K562 (cell line): ENCODE measurements around the gene HSPA1L. TPM values are rescaled to one million over a fixed set of nuclear protein-coding genes. Genes with fewer than 3 reads are reported as not detected.
A peak's percentile ranks its signal among the peaks of the same experiment; 100 is the strongest.

ENCODE experiments used
- EGR1 ChIP-seq: fragments of 450-650 bp; conservative IDR thresholded peaks from 2 replicates; pipeline ENCODE4 v1.6.1; 2017; ENCODE audit warnings: mild to moderate bottlenecking
- EHMT2 ChIP-seq: fragments of 450-650 bp; IDR thresholded peaks from 2 replicates; pipeline ENCODE4 v1.6.1; 2018; ENCODE audit warnings: antibody characterized with exemption
- GATAD2B ChIP-seq: fragments of 450-650 bp; IDR thresholded peaks from 2 replicates; pipeline ENCODE4 v1.6.1; 2017; ENCODE audit warnings: mild to moderate bottlenecking, borderline replicate concordance
- HCFC1 ChIP-seq: IDR thresholded peaks from 2 replicates; pipeline ENCODE4 v1.6.1; 2012; ENCODE audit warnings: low read depth, low read length, improper control_type of control experiment
- HDAC8 ChIP-seq: fragments of 450-650 bp; IDR thresholded peaks from 2 replicates; pipeline ENCODE4 v1.6.1; 2016; ENCODE audit warnings: mild to moderate bottlenecking, missing genetic modification characterization, moderate library complexity, missing compliant biosample characterization
- JUNB ChIP-seq: fragments of 450-650 bp; formaldehyde crosslinking; conservative IDR thresholded peaks from 2 replicates; pipeline ENCODE4 v1.4.0; 2020; ENCODE audit warnings: mild to moderate bottlenecking
- MEF2D ChIP-seq: conservative IDR thresholded peaks from 2 replicates; pipeline ENCODE4 v1.6.1; 2016; ENCODE audit warnings: low read depth, missing genetic modification characterization, missing compliant biosample characterization
- RFX5 ChIP-seq: IDR thresholded peaks from 2 replicates; pipeline ENCODE4 v1.6.1; 2011; ENCODE audit warnings: low read depth, mild to moderate bottlenecking, improper control_type of control experiment, low read length
- SIN3A ChIP-seq, 2 experiments: fragments of 150-350 bp in 1 of 2; IDR thresholded peaks; 2 replicates each; pipeline ENCODE4 v1.6.1; 2011 to 2016; ENCODE audit warnings: borderline replicate concordance in 2 of 2, low read depth in 2 of 2, low read length in 2 of 2, mild to moderate bottlenecking in 2 of 2, moderate library complexity in 2 of 2; ENCODE audit not compliant: control insufficient read depth in 1 of 2
- SPI1 ChIP-seq: IDR thresholded peaks from 2 replicates; pipeline ENCODE4 v1.6.1; 2011; ENCODE audit warnings: low read depth, low read length, control low read depth, borderline replicate concordance
- ZBTB12 ChIP-seq: fragments of 250-450 bp; sonication (Bioruptor Pico); IDR thresholded peaks from 2 replicates; pipeline ENCODE4 v1.4.0; 2020
- ZNF384 ChIP-seq: IDR thresholded peaks from 2 replicates; pipeline ENCODE4 v1.6.1; 2012; ENCODE audit warnings: low read depth, low read length, improper control_type of control experiment
- ZNF431 ChIP-seq: sonication (generic); formaldehyde crosslinking; IDR thresholded peaks from 2 replicates; pipeline ENCODE4 v1.8.0; 2022; ENCODE audit warnings: mild to moderate bottlenecking, missing genetic modification reagents
- ZNF583 ChIP-seq: fragments of 250-450 bp; sonication (Bioruptor Pico); IDR thresholded peaks from 2 replicates; pipeline ENCODE4 v1.4.0; 2020
- polyA plus RNA-seq, 8 experiments: library from polyadenylated mRNA; depleted of rRNA in 4 of 8; stranded (reverse) in 5 of 8; unstranded in 3 of 8; fragments of >200 nt; fragmentation: Nextera tagmentation in 2 of 8; fragmentation: Illumina TruSeq in 1 of 8; extraction: Ambion mirVana in 2 of 8; extraction: Trizol in 1 of 8; gene quantifications; 2 replicates each; pipeline versions ENCODE4 v1.2.1 to v1.2.3, GENCODE V29; 2011 to 2014; ENCODE audit warnings: inconsistent platforms in 1 of 8, missing spikeins in 1 of 8
- total RNA-seq, 7 experiments: library from RNA; depleted of rRNA in 6 of 7; stranded (reverse); fragments of >200 nt in 6 of 7; fragmentation: Illumina TruSeq in 2 of 7; extraction: Trizol in 2 of 7; gene quantifications; 2 replicates each; pipeline versions ENCODE4 v1.2.1 to v1.2.3, GENCODE V29; 2011 to 2021; ENCODE audit warnings: low replicate concordance in 1 of 7
- TF ChIP-seq, protein P1 (sequence below): fragments of 150-350 bp; conservative IDR thresholded peaks from 2 replicates; pipeline ENCODE4 v1.6.1; 2014; ENCODE audit warnings: low read length
- TF ChIP-seq, protein P2 (sequence below): fragments of 450-650 bp; formaldehyde crosslinking; IDR thresholded peaks from 2 replicates; pipeline ENCODE4 v1.4.0; 2022; ENCODE audit warnings: missing genetic modification characterization
- TF ChIP-seq, protein P3 (sequence below): sonication (generic); formaldehyde crosslinking; IDR thresholded peaks from 2 replicates; pipeline ENCODE4 v1.8.0; 2023; ENCODE audit warnings: mild to moderate bottlenecking, missing genetic modification reagents
- TF ChIP-seq, protein P4 (sequence below): fragments of 450-650 bp; IDR thresholded peaks from 2 replicates; pipeline ENCODE4 v1.6.1; 2018; ENCODE audit not compliant: partially characterized antibody

Gene HSPA1L
- total and polyA plus RNA-seq, 9 of the 15 experiments (the other 6 are each of a cell fraction or from before 2014, with no cell fraction given) = 0.14 to 2.1 (median 1.3) TPM

DNA sequence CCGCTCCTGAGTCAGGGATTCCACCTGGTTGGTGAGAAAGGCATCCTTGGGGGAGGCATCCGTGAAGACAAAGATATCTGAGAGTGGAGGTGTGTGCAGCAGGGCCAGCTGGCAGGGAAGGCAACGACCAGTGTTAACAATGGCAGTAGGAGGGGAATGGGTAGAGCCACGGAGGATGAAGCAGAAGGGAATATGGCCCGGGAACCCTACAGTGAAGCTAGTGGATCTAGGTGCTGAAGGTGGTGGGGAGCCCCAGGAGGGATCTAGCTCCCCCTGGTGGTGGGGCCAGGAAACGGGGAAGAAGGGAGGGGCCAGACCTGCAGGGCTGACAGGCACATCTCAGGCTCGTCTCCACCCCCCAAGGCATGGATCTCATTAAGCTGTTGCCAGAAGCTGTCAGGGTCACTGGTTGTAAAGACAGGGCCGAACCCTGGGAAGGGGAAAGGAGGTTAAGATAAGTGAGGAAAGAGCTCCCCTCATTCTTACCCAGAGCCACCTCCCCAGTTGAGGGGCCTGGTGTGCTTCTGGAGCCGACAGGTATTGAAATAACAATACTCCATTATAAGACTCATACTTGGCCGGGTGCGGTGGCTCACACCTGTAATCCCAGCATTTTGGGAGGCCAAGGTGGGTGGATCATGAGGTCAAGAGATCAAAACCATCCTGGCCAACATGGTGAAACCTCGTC is 45.3 kb downstream of the HSPA1L start (continued):
- TF ChIP-seq, protein P1, sequence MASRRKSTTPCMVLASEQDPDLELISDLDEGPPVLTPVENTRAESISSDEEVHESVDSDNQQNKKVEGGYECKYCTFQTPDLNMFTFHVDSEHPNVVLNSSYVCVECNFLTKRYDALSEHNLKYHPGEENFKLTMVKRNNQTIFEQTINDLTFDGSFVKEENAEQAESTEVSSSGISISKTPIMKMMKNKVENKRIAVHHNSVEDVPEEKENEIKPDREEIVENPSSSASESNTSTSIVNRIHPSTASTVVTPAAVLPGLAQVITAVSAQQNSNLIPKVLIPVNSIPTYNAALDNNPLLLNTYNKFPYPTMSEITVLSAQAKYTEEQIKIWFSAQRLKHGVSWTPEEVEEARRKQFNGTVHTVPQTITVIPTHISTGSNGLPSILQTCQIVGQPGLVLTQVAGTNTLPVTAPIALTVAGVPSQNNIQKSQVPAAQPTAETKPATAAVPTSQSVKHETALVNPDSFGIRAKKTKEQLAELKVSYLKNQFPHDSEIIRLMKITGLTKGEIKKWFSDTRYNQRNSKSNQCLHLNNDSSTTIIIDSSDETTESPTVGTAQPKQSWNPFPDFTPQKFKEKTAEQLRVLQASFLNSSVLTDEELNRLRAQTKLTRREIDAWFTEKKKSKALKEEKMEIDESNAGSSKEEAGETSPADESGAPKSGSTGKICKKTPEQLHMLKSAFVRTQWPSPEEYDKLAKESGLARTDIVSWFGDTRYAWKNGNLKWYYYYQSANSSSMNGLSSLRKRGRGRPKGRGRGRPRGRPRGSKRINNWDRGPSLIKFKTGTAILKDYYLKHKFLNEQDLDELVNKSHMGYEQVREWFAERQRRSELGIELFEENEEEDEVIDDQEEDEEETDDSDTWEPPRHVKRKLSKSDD = peak; percentile 82
- TF ChIP-seq HCFC1 (peak; percentile 33; the same call in 1 of the 2 replicates), GATAD2B (no peak), MEF2D (tag) (0 out of 2 replicates have a peak, but pooled peaks have one; percentile 40), HDAC8 (tag) (no peak), ZNF384 (peak; percentile 84), EGR1 (peak; percentile 14; the same call in 1 of the 2 replicates), SPI1 (peak; percentile 42; the same call in 1 of the 2 replicates), ZBTB12 (no peak), EHMT2 (peak; percentile 89), SIN3A (IDR thresholded peaks at IDR 0.05; ENCODE audit: borderline replicate concordance in 2 of 2, control insufficient read depth in 1 of 2, low read depth in 2 of 2, low read length in 2 of 2) (peak; percentile 59 to 76; a peak in 2 of 4 replicates), ZNF583 (CRISPR knock-in tag) (no peak), JUNB (no peak), ZNF431 (CRISPR knock-in tag) (no peak), RFX5 (no peak)
- TF ChIP-seq, protein P2, sequence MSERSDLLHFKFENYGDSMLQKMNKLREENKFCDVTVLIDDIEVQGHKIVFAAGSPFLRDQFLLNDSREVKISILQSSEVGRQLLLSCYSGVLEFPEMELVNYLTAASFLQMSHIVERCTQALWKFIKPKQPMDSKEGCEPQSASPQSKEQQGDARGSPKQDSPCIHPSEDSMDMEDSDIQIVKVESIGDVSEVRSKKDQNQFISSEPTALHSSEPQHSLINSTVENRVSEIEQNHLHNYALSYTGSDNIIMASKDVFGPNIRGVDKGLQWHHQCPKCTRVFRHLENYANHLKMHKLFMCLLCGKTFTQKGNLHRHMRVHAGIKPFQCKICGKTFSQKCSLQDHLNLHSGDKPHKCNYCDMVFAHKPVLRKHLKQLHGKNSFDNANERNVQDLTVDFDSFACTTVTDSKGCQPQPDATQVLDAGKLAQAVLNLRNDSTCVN (CRISPR knock-in tag) = peak; percentile 78
- TF ChIP-seq, protein P3, sequence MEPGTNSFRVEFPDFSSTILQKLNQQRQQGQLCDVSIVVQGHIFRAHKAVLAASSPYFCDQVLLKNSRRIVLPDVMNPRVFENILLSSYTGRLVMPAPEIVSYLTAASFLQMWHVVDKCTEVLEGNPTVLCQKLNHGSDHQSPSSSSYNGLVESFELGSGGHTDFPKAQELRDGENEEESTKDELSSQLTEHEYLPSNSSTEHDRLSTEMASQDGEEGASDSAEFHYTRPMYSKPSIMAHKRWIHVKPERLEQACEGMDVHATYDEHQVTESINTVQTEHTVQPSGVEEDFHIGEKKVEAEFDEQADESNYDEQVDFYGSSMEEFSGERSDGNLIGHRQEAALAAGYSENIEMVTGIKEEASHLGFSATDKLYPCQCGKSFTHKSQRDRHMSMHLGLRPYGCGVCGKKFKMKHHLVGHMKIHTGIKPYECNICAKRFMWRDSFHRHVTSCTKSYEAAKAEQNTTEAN (CRISPR knock-in tag) = peak; percentile 93
- TF ChIP-seq, protein P4, sequence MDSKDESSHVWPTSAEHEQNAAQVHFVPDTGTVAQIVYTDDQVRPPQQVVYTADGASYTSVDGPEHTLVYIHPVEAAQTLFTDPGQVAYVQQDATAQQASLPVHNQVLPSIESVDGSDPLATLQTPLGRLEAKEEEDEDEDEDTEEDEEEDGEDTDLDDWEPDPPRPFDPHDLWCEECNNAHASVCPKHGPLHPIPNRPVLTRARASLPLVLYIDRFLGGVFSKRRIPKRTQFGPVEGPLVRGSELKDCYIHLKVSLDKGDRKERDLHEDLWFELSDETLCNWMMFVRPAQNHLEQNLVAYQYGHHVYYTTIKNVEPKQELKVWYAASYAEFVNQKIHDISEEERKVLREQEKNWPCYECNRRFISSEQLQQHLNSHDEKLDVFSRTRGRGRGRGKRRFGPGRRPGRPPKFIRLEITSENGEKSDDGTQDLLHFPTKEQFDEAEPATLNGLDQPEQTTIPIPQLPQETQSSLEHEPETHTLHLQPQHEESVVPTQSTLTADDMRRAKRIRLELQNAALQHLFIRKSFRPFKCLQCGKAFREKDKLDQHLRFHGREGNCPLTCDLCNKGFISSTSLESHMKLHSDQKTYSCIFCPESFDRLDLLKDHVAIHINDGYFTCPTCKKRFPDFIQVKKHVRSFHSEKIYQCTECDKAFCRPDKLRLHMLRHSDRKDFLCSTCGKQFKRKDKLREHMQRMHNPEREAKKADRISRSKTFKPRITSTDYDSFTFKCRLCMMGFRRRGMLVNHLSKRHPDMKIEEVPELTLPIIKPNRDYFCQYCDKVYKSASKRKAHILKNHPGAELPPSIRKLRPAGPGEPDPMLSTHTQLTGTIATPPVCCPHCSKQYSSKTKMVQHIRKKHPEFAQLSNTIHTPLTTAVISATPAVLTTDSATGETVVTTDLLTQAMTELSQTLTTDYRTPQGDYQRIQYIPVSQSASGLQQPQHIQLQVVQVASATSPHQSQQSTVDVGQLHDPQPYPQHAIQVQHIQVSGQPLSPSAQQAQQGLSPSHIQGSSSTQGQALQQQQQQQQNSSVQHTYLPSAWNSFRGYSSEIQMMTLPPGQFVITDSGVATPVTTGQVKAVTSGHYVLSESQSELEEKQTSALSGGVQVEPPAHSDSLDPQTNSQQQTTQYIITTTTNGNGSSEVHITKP = no peak
